Measurements from ENCODE around the gene KRTAP5-10. TPM values are rescaled to one million over a fixed set of nuclear protein-coding genes. Genes with fewer than 3 reads are reported as not detected.
"Not testable (repeated sequence)": the region's sequence is repeated elsewhere in the genome, so short reads cannot be mapped to it uniquely, and the experiment has no call there.

The KRTAP5-10 gene
- polyA plus RNA-seq, 1 of the 3 experiments (the other 2 are of a cell fraction) = not detected

DNA sequence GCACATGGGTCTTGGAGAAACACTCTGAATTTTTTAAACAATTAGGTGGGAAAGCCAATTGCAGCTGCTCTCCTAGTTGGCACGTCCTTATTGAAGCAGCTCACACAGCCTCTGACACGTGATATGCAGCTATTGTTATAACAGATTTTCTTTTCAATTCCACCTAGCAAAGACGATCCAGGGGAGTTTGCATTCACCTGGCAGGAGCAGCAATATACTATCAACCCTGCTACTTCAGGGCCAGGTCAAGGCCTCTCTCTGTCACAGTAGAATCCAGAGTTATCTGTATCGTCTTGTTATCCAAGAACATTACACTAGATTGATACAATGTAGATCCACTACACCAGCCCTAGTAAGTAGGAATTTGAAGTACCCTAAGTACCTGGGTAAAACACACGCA, 9.1 kb downstream of the KRTAP5-10 start:
- H3K36me3 ChIP-seq (replicated peaks in 1 of 2; ENCODE audit: control insufficient read depth in 1 of 2, insufficient read depth in 2 of 2, low read length in 1 of 2) = no peaks in the 10 kb centered on the region
- H2AFZ ChIP-seq (ENCODE audit: low read depth) = no peak overlapping the region
- no peak overlapping the region for H3K4me2 ChIP-seq
- no peak overlapping the region for H3K9ac ChIP-seq
- no peaks in the 10 kb centered on the region; a peak in 1 of 4 replicates for H3K4me1 ChIP-seq (ENCODE audit: control insufficient read depth in 1 of 2, insufficient read depth in 2 of 2, low read depth in 1 of 2, low read length in 1 of 2)
- no peaks in the 10 kb centered on the region for H4K20me1 ChIP-seq (ENCODE audit: insufficient read depth)
- no peak overlapping the region for H3K4me3 ChIP-seq (ENCODE audit: low read depth in 2 of 2, low read length in 1 of 2)
- POLR2A ChIA-PET = no interaction called here
- no peaks in the 10 kb centered on the region for H3K79me2 ChIP-seq (ENCODE audit: insufficient read depth)
- CTCF ChIA-PET = interaction anchor here (1.9 to 3.4 kb wide), 2 partner anchors 8 to 11 kb away, joined by 7 to 13 read pairs; partner anchors contain the start of gene KRTAP5-11
- H3K27ac ChIP-seq (ENCODE audit: low read depth in 2 of 2, low read length in 1 of 2) = no peak overlapping the region
- 34% methylated on average over 5 of the region's 5 CpGs for WGBS (ENCODE audit: low lambda C conversion rate)
- DNase-seq = no peak
- no peaks in the 10 kb centered on the region for H3K27me3 ChIP-seq (ENCODE audit: insufficient read depth)
- H3K9me2 ChIP-seq = no peaks in the 10 kb centered on the region
- no peaks in the 10 kb centered on the region for H3K9me3 ChIP-seq
- TF ChIP-seq ELF1 (IDR thresholded peaks at IDR 0.05) = no peak
- no peak for TF ChIP-seq GATA2 (CRISPR knock-in tag; IDR thresholded peaks at IDR 0.05)
- no peak for TF ChIP-seq RXRA (IDR thresholded peaks at IDR 0.05; ENCODE audit: borderline replicate concordance, low read depth)
- TF ChIP-seq, protein P1, sequence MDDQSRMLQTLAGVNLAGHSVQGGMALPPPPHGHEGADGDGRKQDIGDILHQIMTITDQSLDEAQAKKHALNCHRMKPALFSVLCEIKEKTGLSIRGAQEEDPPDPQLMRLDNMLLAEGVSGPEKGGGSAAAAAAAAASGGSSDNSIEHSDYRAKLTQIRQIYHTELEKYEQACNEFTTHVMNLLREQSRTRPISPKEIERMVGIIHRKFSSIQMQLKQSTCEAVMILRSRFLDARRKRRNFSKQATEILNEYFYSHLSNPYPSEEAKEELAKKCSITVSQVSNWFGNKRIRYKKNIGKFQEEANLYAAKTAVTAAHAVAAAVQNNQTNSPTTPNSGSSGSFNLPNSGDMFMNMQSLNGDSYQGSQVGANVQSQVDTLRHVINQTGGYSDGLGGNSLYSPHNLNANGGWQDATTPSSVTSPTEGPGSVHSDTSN (IDR thresholded peaks at IDR 0.05) = no peak
- no peaks in the 10 kb centered on the region for H3F3A ChIP-seq (replicated peaks; ENCODE audit: insufficient read depth)

- ChIA-PET CTCF (interaction anchor here (0.9 to 3.4 kb wide), 2 partner anchors 12 to 47 kb away, joined by 3 to 13 read pairs; no protein-coding TSS in a partner anchor), POLR2A (no interaction called here)
- H3K36me3 ChIP-seq (replicated peaks in 1 of 2; ENCODE audit: control insufficient read depth in 1 of 2, insufficient read depth in 2 of 2, low read length in 1 of 2) = no peaks in the 10 kb centered on the region
- no peaks in the 10 kb centered on the region for H3K9me2 ChIP-seq
- H4K20me1 ChIP-seq (ENCODE audit: insufficient read depth) = no peaks in the 10 kb centered on the region
- no peaks in the 10 kb centered on the region for H3K27me3 ChIP-seq (ENCODE audit: insufficient read depth)
- H3K9me3 ChIP-seq = no peaks in the 10 kb centered on the region
- H3K79me2 ChIP-seq (ENCODE audit: insufficient read depth) = no peaks in the 10 kb centered on the region
- TF ChIP-seq, protein P2, sequence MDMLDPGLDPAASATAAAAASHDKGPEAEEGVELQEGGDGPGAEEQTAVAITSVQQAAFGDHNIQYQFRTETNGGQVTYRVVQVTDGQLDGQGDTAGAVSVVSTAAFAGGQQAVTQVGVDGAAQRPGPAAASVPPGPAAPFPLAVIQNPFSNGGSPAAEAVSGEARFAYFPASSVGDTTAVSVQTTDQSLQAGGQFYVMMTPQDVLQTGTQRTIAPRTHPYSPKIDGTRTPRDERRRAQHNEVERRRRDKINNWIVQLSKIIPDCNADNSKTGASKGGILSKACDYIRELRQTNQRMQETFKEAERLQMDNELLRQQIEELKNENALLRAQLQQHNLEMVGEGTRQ (IDR thresholded peaks at IDR 0.05; ENCODE audit: borderline replicate concordance, low read depth, low read length) = no peak
- TF ChIP-seq, protein P1 (IDR thresholded peaks at IDR 0.05) = no peak
- TF ChIP-seq FOXJ3 (CRISPR knock-in tag; IDR thresholded peaks at IDR 0.05) (no peak), MAX (IDR thresholded peaks at IDR 0.05; ENCODE audit: low read depth) (no peak), CTCF (IDR thresholded peaks at IDR 0.05) (no peak), EZH2phosphoT487 (IDR thresholded peaks at IDR 0.05; ENCODE audit: borderline replicate concordance, low read depth) (no peak), SIN3A (IDR thresholded peaks at IDR 0.05; ENCODE audit: borderline replicate concordance, low read depth, low read length) (no peak), TCF12 (IDR thresholded peaks at IDR 0.05) (no peak), POLR2AphosphoS5 (IDR thresholded peaks at IDR 0.05; ENCODE audit: low read depth, low read length) (no peak)
- H2AFZ ChIP-seq (ENCODE audit: low read depth) = no peak overlapping the region
- no peak overlapping the region for H3K4me2 ChIP-seq
- H3F3A ChIP-seq (replicated peaks; ENCODE audit: insufficient read depth) = no peaks in the 10 kb centered on the region
- H3K4me1 ChIP-seq (ENCODE audit: control insufficient read depth in 1 of 2, insufficient read depth in 2 of 2, low read depth in 1 of 2, low read length in 1 of 2) = peaks cover 0 to 5% of the 10 kb centered on the region in 2 experiments; a peak in 1 of 4 replicates
- DNase-seq = no peak
- H3K4me3 ChIP-seq (ENCODE audit: low read depth in 2 of 2, low read length in 1 of 2) = no peak overlapping the region
- no peak overlapping the region for H3K9ac ChIP-seq
- no peak overlapping the region for H3K27ac ChIP-seq (ENCODE audit: low read depth in 2 of 2, low read length in 1 of 2)
- WGBS (ENCODE audit: low lambda C conversion rate) = 34% methylated on average over 4 of the region's 4 CpGs
Measured at GRCh38 chr11:71575723-71576424, 10.5 kb downstream of the KRTAP5-10 start.

DNA sequence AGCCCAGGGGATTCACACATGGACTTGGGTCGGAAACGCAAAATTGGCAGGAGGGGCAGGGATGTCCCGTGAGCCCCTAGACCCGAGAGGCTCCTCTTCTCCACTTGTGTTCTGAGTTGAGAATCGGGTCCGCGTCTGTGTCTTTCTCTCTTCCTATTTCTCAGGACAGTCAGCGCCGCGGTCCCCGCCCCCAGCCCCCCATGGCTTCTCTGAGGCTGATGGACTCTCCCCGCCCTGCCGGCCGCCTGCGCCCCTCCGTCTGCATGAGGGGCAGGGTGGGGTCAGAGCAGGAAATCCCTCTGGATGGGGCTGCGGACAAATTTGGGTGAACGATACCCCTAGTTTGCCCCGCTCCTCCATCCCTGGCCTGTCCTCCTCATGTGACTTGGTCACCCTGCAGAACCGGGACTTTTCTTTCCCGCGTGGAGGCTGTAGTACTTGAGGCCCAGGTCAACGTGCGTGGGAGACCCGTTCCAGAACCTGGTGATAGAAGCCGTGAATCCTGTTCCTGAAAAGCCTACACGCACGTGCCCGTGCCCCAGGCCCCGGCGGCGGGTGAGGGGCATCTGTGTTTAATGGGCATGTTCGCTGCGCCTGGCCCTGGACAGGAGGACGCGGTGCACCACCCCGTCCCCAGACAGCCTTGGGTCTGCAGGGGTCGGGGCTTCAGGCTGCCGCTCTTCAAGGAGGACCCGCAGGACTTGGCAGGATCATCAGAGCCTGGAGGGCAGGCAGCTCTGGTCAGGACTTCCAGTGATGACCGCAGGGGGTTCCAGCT, 11.5 kb downstream of the KRTAP5-10 start:
- H3K4me3 ChIP-seq (ENCODE audit: low read depth in 2 of 2, low read length in 1 of 2); DNase-seq; POLR2A ChIA-PET: not testable (repeated sequence)

More for the DNA sequence above, 11.5 kb downstream of the KRTAP5-10 start:
- H3K9ac ChIP-seq; H3K4me2 ChIP-seq; H2AFZ ChIP-seq (ENCODE audit: low read depth); H3K79me2 ChIP-seq (ENCODE audit: insufficient read depth); H4K20me1 ChIP-seq (ENCODE audit: insufficient read depth); H3K36me3 ChIP-seq (replicated peaks in 1 of 2; ENCODE audit: control insufficient read depth in 1 of 2, insufficient read depth in 2 of 2, low read length in 1 of 2); H3K9me2 ChIP-seq; H3K27ac ChIP-seq (ENCODE audit: low read depth in 2 of 2, low read length in 1 of 2); H3F3A ChIP-seq (replicated peaks; ENCODE audit: insufficient read depth); H3K4me1 ChIP-seq (ENCODE audit: control insufficient read depth in 1 of 2, insufficient read depth in 2 of 2, low read depth in 1 of 2, low read length in 1 of 2); H3K9me3 ChIP-seq; H3K27me3 ChIP-seq (ENCODE audit: insufficient read depth): not testable (repeated sequence)
- 72% methylated on average over 27 of the region's 41 CpGs for WGBS (ENCODE audit: low lambda C conversion rate)
- CTCF ChIA-PET = interaction anchor here (3.4 kb wide), 1 partner anchor 13 kb away, joined by 13 read pairs; no protein-coding TSS in a partner anchor

Measured in SK-N-SH (cell line).